Kasumi-1 (cell line): ENCODE results near the gene GSTP1.
"Not testable (repeated sequence)": the region's sequence is repeated elsewhere in the genome, so short reads cannot be mapped to it uniquely, and the experiment has no call there.

Experiments used
- DNase-seq, 2 experiments: peaks; one replicate each; lab custom pipeline; 2025; lab: John Stamatoyannopoulos, UW

GSTP1 gene

GRCh38 chr11:67614730-67615714 is 31.4 kb downstream of the GSTP1 start:
- DNase-seq: peak; percentile 48

- DNase-seq: no peak
Observed at GRCh38 chr11:67615728-67616430, 32.3 kb downstream of the GSTP1 start.

- DNase-seq: no peak
Observed at GRCh38 chr11:67616431-67617242, 33.0 kb downstream of the GSTP1 start.

- no peak for DNase-seq
Observed at GRCh38 chr11:67617243-67617953, 33.8 kb downstream of the GSTP1 start.

GRCh38 chr11:67618901-67619659 is 35.5 kb downstream of the GSTP1 start:
- not testable (repeated sequence) for DNase-seq

- DNase-seq: not testable (repeated sequence)
Observed at GRCh38 chr11:67619683-67620618, 36.3 kb downstream of the GSTP1 start.

- DNase-seq: not testable (repeated sequence)
Observed at GRCh38 chr11:67620621-67621020, 37.0 kb downstream of the GSTP1 start.

GRCh38 chr11:67621928-67622327 is 38.3 kb downstream of the GSTP1 start:
- not testable (repeated sequence) for DNase-seq

- DNase-seq: not testable (repeated sequence)
Observed at GRCh38 chr11:67622905-67623304, 39.3 kb downstream of the GSTP1 start.

GRCh38 chr11:67623795-67624194 is 40.2 kb downstream of the GSTP1 start:
- not testable (repeated sequence) for DNase-seq

- not testable (repeated sequence) for DNase-seq
Observed at GRCh38 chr11:67626131-67626833, 42.7 kb downstream of the GSTP1 start.

- no peak for DNase-seq
Observed at GRCh38 chr11:67626970-67627369, 43.4 kb downstream of the GSTP1 start.

- no peak for DNase-seq
Observed at GRCh38 chr11:67627441-67627811, 43.8 kb downstream of the GSTP1 start.

GRCh38 chr11:67627812-67628624 is 44.4 kb downstream of the GSTP1 start:
- no peak for DNase-seq

- no peak for DNase-seq
Observed at GRCh38 chr11:67628710-67629385, 45.2 kb downstream of the GSTP1 start.

- peak; percentile 73 to 82 for DNase-seq
Observed at GRCh38 chr11:67629386-67630227, 46.0 kb downstream of the GSTP1 start, which contains the start of gene NUDT8. NUDT8 (minus strand) TSS chr11:67629937; CDS start chr11:67629911, 26 bp downstream.
